Right ventricle myocardium inferior (tissue), 1 donor: ENCODE results near the gene PHACTR4. TPM values are rescaled to one million over a fixed set of nuclear protein-coding genes. Genes with fewer than 3 reads are reported as not detected.
A peak's percentile ranks its signal among the peaks of the same experiment; 100 is the strongest.
"Not testable (repeated sequence)": the region's sequence is repeated elsewhere in the genome, so short reads cannot be mapped to it uniquely, and the experiment has no call there.

Experiments used
- ATAC-seq: fragments of 200-7000 bp; cut with Tn5 transposase; one replicate; pipeline ENCODE4 v1.9.1; 2020; ENCODE audit warnings: mild to moderate bottlenecking, moderate library complexity
- DNase-seq: peaks from one replicate; pipeline ENCODE4 v3.0.0; 2021; ENCODE audit errors: missing footprints
- intact Hi-C: fragments of 100-400 bp; cut with DNase I; formaldehyde crosslinking; loops from one replicate; pipeline ENCODE4 v1.11.0; 2022
- total RNA-seq: library from RNA; stranded (reverse); fragmentation: NEBNext Ultra II Directional; extraction: Animal tissue kit (Norgen Biotek cat#: 25700); gene quantifications from one replicate; pipeline ENCODE4 v1.2.1, GENCODE V29; 2021
- donor health status: DM: no; HTN: yes; CAD: no; lungs with severe emphysema.

PHACTR4 gene
- total RNA-seq, 1 donor from 2014 or later, result 18.1 TPM

- DNase-seq (no peak), ATAC-seq (no peak)
- intact Hi-C loops, result no loop called here
Measured at GRCh38 chr1:28535180-28535579, 165.6 kb downstream of the PHACTR4 start.

DNA sequence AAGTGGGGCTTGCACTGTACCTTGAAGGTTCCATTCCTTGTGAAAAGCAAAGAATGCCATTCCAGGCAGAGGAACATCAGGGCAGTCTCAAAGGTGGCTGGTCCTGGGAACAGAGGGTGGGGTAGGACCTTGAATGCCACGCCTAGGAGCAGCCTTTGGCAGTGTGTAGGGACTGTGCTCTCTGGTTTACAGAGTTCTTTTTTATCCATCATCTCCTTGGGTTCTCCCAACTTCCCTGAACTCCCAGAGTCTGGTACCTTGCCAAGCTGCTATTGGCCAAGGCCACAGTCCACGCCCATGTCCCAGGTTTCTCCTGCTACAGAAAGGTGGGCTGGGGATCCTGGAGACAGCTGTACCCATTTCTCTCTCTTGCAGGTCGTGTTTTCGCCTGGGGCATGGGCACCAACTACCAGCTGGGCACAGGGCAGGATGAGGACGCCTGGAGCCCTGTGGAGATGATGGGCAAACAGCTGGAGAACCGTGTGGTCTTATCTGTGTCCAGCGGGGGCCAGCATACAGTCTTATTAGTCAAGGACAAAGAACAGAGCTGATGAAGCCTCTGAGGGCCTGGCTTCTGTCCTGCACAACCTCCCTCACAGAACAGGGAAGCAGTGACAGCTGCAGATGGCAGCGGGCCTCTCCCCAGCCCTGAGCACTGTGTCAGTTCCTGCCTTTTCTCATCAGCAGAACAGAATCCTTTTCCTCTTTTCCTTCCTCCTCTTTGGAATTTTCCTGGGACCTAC, 168.1 kb downstream of the PHACTR4 start:
- ATAC-seq (peak; percentile 42), DNase-seq (no peak)
- intact Hi-C loops, result no loop called here

DNA sequence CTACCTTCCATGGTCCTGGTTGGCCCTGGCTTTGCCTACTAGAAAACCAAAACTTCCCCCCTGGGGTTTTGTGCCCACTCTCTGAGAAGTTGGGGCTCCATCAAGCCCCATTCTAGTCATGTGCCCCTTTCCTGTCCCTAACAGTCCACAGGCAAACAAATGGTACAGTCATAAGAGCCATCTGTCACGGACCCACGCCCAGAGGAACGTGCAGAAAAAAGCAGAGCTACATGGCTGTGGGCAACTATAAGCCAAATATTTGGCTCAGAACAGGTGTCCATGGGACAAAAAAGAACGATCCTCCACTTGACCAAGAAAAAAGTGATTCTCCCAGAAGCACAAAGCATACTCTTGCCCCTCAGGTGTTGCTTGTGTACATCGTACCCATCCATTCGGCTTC, 168.7 kb downstream of the PHACTR4 start:
- intact Hi-C loops, result no loop called here

DNA sequence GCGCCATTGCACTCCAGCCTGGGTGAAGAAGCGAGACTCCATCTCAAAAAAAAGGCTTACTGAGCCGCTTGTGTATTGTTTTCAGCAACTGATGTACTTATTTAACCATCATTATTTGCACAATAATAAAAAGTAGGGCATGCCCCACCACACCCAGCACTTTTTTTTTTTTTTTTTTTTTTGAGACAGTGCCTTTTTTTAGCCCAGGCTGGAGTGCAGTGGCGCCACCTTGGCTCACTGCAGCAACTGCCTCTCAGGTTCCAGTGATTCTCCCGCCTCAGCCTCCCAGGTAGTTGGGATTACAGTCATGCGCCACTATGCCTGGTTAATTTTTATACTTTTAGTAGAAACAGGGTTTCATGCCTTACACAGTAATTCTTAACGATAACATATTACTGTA, 171.1 kb downstream of the PHACTR4 start:
- ATAC-seq, result no peak
- DNase-seq, result no peak
- intact Hi-C loops, result no loop called here

More for the DNA sequence above, 168.7 kb downstream of the PHACTR4 start:
- ATAC-seq, result no peak
- DNase-seq, result no peak

GRCh38 chr1:28541414-28542015, 172.0 kb downstream of the PHACTR4 start:
- ATAC-seq, intact Hi-C loops, DNase-seq: not testable (repeated sequence)

DNA sequence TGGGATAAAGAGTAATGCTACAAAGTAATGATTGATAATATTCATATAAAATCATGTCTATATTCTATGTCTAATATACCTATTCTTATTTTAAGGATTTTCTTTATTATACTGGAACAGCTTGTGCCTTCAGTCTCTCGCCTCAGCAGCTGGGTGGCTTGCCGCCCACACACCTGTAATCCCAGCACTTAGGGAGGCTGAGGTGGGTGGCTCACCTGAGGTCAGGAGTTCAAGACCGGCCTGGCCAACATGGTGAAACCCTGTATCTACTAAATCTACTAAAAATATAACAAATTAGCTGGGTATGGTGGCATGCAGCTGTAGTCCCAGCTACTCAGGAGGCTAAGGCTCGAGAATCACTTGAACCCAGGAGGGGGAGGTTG, 175.7 kb downstream of the PHACTR4 start:
- ATAC-seq (no peak), DNase-seq (no peak)
- intact Hi-C loops, result no loop called here

- ATAC-seq (no peak), DNase-seq (no peak)
- intact Hi-C loops, result no loop called here
Measured at GRCh38 chr1:28548318-28548717, 178.8 kb downstream of the PHACTR4 start.

Other genes starting within 250 kb of the PHACTR4 start
- 2.7 TPM for gene PTAFR, start 193.1 kb upstream of the PHACTR4 start, total RNA-seq
- 61.2 TPM for gene DNAJC8, start 136.7 kb upstream of the PHACTR4 start, total RNA-seq
- 355 TPM for gene ATP5IF1, start 133.6 kb upstream of the PHACTR4 start, total RNA-seq
- 2.9 TPM for gene SESN2, start 110.2 kb upstream of the PHACTR4 start, total RNA-seq
- 10.6 TPM for gene MED18, start 40.7 kb upstream of the PHACTR4 start, total RNA-seq
- gene RCC1, start 136.3 kb downstream of the PHACTR4 start, total RNA-seq, result 8.5 TPM
- 15.9 TPM for gene TRNAU1AP, start 183.3 kb downstream of the PHACTR4 start, total RNA-seq
- gene RAB42, start 222.5 kb downstream of the PHACTR4 start, total RNA-seq, result 1.6 TPM